ENCODE results near the gene KRTAP25-1. TPM values are rescaled to one million over a fixed set of nuclear protein-coding genes. Genes with fewer than 3 reads are reported as not detected.

KRTAP25-1 gene
- total and polyA plus RNA-seq, 2 of the 4 experiments (the other 2 are of a cell fraction) = not detected

- Histone ChIP-seq H2BK5ac (ENCODE audit: low read depth, low read length, poor library complexity, severe bottlenecking) (no peak overlapping the region), H3K27me3 (ENCODE audit: control insufficient read depth, insufficient read depth, low read length) (no peaks in the 10 kb centered on the region), H3K4me1 (ENCODE audit: control insufficient read depth, insufficient read depth, low read length) (no peaks in the 10 kb centered on the region), H3K4ac (ENCODE audit: low read depth, low read length) (no peak overlapping the region), H3K27ac (ENCODE audit: insufficient read depth, low read length) (no peak overlapping the region), H3K79me1 (ENCODE audit: low read depth in 1 of 2, low read length in 2 of 2) (no peaks in the 10 kb centered on the region), H2AFZ (replicated peaks; ENCODE audit: low read length, poor library complexity) (no peak overlapping the region), H3K36me3 (ENCODE audit: control insufficient read depth, insufficient read depth, low read length) (no peaks in the 10 kb centered on the region), H4K5ac (ENCODE audit: low read depth, low read length) (no peak overlapping the region), H2AK5ac (ENCODE audit: low read depth, low read length) (no peak overlapping the region), H4K8ac (ENCODE audit: low read depth in 2 of 2, low read length in 2 of 2) (no peak overlapping the region), H3K9ac (ENCODE audit: low read depth, low read length) (no peak overlapping the region), H3K9me3 (ENCODE audit: control insufficient read depth, insufficient read depth, low read length) (peaks cover 4% of the 10 kb centered on the region; the same call in 1 of the 2 replicates), H2AK9ac (replicated peaks; ENCODE audit: low read depth, low read length, poor library complexity) (no peak overlapping the region), H4K20me1 (ENCODE audit: insufficient read depth, low read length) (no peaks in the 10 kb centered on the region), H2BK15ac (ENCODE audit: low read depth, low read length) (no peak overlapping the region), H3K9me1 (ENCODE audit: insufficient read depth, low read length) (no peaks in the 10 kb centered on the region), H2BK120ac (ENCODE audit: low read depth, low read length) (no peak overlapping the region), H3K23ac (ENCODE audit: low read depth, low read length) (no peak overlapping the region), H3K4me3 (ENCODE audit: insufficient read depth, low read depth, low read length) (no peak overlapping the region), H4K91ac (ENCODE audit: insufficient read depth, low read depth, low read length) (no peak overlapping the region), H2BK20ac (ENCODE audit: low read depth, low read length) (no peak overlapping the region), H3K18ac (ENCODE audit: low read depth, low read length) (no peak overlapping the region), H3K4me2 (ENCODE audit: low read depth, low read length) (no peak overlapping the region), H3K14ac (replicated peaks; ENCODE audit: low read depth, low read length) (no peak overlapping the region), H3K56ac (ENCODE audit: extremely low read depth, insufficient read depth, low read length) (no peak overlapping the region)
- TF ChIP-seq NFE2L2 (IDR thresholded peaks at IDR 0.05; ENCODE audit: low read depth, low read length) (no peak), CTCF (conservative IDR thresholded peaks at IDR 0.05; ENCODE audit: low read depth, low read length) (no peak), RAD21 (IDR thresholded peaks at IDR 0.05; ENCODE audit: low read length) (no peak), RCOR1 (IDR thresholded peaks at IDR 0.05; ENCODE audit: insufficient replicate concordance, low read length) (no peak), CHD1 (IDR thresholded peaks at IDR 0.05; ENCODE audit: low read depth, low read length) (no peak), BHLHE40 (IDR thresholded peaks at IDR 0.05; ENCODE audit: low read depth, low read length) (no peak), CEBPB (IDR thresholded peaks at IDR 0.05; ENCODE audit: low read depth, low read length) (no peak), MAZ (IDR thresholded peaks at IDR 0.05; ENCODE audit: borderline replicate concordance, low read depth, low read length) (no peak), RFX5 (IDR thresholded peaks at IDR 0.05; ENCODE audit: low read depth, low read length) (no peak), MXI1 (IDR thresholded peaks at IDR 0.05; ENCODE audit: borderline replicate concordance, low read depth, low read length) (no peak), FOS (IDR thresholded peaks at IDR 0.05; ENCODE audit: low read depth, low read length) (no peak), POLR2A (IDR thresholded peaks at IDR 0.05; ENCODE audit: low read depth, low read length) (no peak), MAFK (IDR thresholded peaks at IDR 0.05; ENCODE audit: low read depth, low read length) (no peak), SMC3 (IDR thresholded peaks at IDR 0.05; ENCODE audit: low read depth, low read length) (no peak)
- TF ChIP-seq, protein P1, sequence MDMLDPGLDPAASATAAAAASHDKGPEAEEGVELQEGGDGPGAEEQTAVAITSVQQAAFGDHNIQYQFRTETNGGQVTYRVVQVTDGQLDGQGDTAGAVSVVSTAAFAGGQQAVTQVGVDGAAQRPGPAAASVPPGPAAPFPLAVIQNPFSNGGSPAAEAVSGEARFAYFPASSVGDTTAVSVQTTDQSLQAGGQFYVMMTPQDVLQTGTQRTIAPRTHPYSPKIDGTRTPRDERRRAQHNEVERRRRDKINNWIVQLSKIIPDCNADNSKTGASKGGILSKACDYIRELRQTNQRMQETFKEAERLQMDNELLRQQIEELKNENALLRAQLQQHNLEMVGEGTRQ (IDR thresholded peaks at IDR 0.05; ENCODE audit: low read depth, low read length) = no peak
- TF ChIP-seq, protein P2, sequence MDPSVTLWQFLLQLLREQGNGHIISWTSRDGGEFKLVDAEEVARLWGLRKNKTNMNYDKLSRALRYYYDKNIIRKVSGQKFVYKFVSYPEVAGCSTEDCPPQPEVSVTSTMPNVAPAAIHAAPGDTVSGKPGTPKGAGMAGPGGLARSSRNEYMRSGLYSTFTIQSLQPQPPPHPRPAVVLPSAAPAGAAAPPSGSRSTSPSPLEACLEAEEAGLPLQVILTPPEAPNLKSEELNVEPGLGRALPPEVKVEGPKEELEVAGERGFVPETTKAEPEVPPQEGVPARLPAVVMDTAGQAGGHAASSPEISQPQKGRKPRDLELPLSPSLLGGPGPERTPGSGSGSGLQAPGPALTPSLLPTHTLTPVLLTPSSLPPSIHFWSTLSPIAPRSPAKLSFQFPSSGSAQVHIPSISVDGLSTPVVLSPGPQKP (IDR thresholded peaks at IDR 0.05; ENCODE audit: borderline replicate concordance, low read depth, low read length) = no peak
- POLR2A ChIA-PET (ENCODE audit: unreplicated experiment) = no interaction called here
- ATAC-seq (ENCODE audit: low read depth) (no peak), DNase-seq (no peak)
- CTCF ChIA-PET = interaction anchor here (0.6 kb wide), 2 partner anchors 71 to 149 kb away, joined by 3 read pairs; no protein-coding TSS in a partner anchor
- dilution Hi-C loops (cut with HindIII; ENCODE audit: low sequenced_read_pairs, unreplicated experiment) (no loop called here), intact Hi-C loops (cut with micrococcal nuclease) (no loop called here), in situ Hi-C loops (cut with MboI; ENCODE audit: low sequenced_read_pairs) (no loop called here)
- BruUV-seq (replicated peaks) = no TSS peak
- 20% methylated on average over 1 of the region's 4 CpGs; no CpG with 5 or more reads in 1 of the 2 experiments for WGBS, 2 experiments (ENCODE audit: extremely low coverage in 2 of 2, insufficient read length in 1 of 2)
Observed at GRCh38 chr21:30257773-30258172, 31.5 kb downstream of the KRTAP25-1 start.

Measured in IMR-90 (cell line).